Aorta (tissue), 5 donors: ENCODE data around the gene CFAP107. TPM values are rescaled to one million over a fixed set of nuclear protein-coding genes. Genes with fewer than 3 reads are reported as not detected.
A peak's percentile ranks its signal among the peaks of the same experiment; 100 is the strongest.
"Not testable (repeated sequence)": the region's sequence is repeated elsewhere in the genome, so short reads cannot be mapped to it uniquely, and the experiment has no call there.

Source experiments
- ATAC-seq: fragments of 200-7000 bp; cut with Tn5 transposase; one replicate; pipeline ENCODE4 v1.9.1; 2022; ENCODE audit warnings: moderate library complexity; ENCODE audit not compliant: low FRiP score
- DNase-seq, 2 donors: peaks; one replicate each; pipeline ENCODE4 v3.0.0-alpha.2; 2020
- H3K27ac ChIP-seq, 2 donors: one replicate each; pipeline ENCODE4 v1.5.1; 2013; ENCODE audit warnings: low read length in 2 of 2, mild to moderate bottlenecking in 2 of 2, moderate library complexity in 2 of 2, control low read depth in 1 of 2, inconsistent platforms in 1 of 2, low read depth in 1 of 2
- H3K27me3 ChIP-seq, 2 donors: one replicate each; pipeline ENCODE4 v1.6.1; 2013; ENCODE audit warnings: control low read depth in 1 of 2, low read length in 1 of 2, mild to moderate bottlenecking in 1 of 2, moderate library complexity in 1 of 2; ENCODE audit not compliant: insufficient read depth in 2 of 2, control insufficient read depth in 1 of 2
- H3K36me3 ChIP-seq, 2 donors: one replicate each; pipeline ENCODE4 v1.6.1; 2013; ENCODE audit warnings: control low read depth in 1 of 2, low read length in 1 of 2, mild to moderate bottlenecking in 1 of 2; ENCODE audit not compliant: insufficient read depth in 2 of 2, control insufficient read depth in 1 of 2
- H3K4me1 ChIP-seq, 2 donors: one replicate each; pipeline ENCODE4 v1.6.1; 2013; ENCODE audit warnings: low read length in 2 of 2, control low read depth in 1 of 2, mild to moderate bottlenecking in 1 of 2, moderate library complexity in 1 of 2; ENCODE audit not compliant: insufficient read depth in 2 of 2, control insufficient read depth in 1 of 2
- H3K4me3 ChIP-seq, 2 donors: one replicate each; pipeline ENCODE4 v1.5.1; 2013; ENCODE audit warnings: low read length in 2 of 2, control low read depth in 1 of 2, mild to moderate bottlenecking in 1 of 2
- H3K9me3 ChIP-seq: one replicate; pipeline ENCODE4 v1.6.1; 2013; ENCODE audit warnings: mild to moderate bottlenecking, low read length; ENCODE audit not compliant: control insufficient read depth
- WGBS, 2 donors: extraction: QIAGEN DNeasy Blood & Tissue Kit; methylation state at CpG; one replicate each; pipeline ENCODE4 v1.1.7; 2013; 5-methylcytosine and 5-hydroxymethylcytosine counted together
- intact Hi-C, 2 donors: fragments of 100-400 bp; cut with DNase I; formaldehyde crosslinking; loops; one replicate each; pipeline versions ENCODE4 v1.14.2 to v1.15.0; 2022
- polyA plus RNA-seq, 2 donors: library from polyadenylated mRNA; stranded (reverse); fragments of 200-250 nt; gene quantifications; one replicate each; pipeline ENCODE4 v1.2.3, GENCODE V29; 2013
- total RNA-seq, 2 donors: library from RNA; stranded (reverse); fragmentation: NEBNext Ultra II Directional; extraction: Animal tissue kit (Norgen Biotek cat#: 25700); gene quantifications; one replicate each; pipeline ENCODE4 v1.2.1, GENCODE V29; 2021
- donor health status: healthy with polysubstance abuse.
- donor health status: Bipolar disorder and iron deficiency.
- donor health status: DM: no; HTN: no; CAD: no.
- donor health status: DM: no; HTN: no; CAD: no.
- donor health status: DM: yes; HTN: yes; CAD: no.

CFAP107 gene
- total and polyA plus RNA-seq, 4 donors: not detected

GRCh38 chr1:12781488-12781887 lies 35.5 kb downstream of the CFAP107 start:
- 75 to 92% methylated on average over 4 to 5 of the region's 5 CpGs for WGBS, 2 donors
- intact Hi-C loops: not testable (repeated sequence)

DNA sequence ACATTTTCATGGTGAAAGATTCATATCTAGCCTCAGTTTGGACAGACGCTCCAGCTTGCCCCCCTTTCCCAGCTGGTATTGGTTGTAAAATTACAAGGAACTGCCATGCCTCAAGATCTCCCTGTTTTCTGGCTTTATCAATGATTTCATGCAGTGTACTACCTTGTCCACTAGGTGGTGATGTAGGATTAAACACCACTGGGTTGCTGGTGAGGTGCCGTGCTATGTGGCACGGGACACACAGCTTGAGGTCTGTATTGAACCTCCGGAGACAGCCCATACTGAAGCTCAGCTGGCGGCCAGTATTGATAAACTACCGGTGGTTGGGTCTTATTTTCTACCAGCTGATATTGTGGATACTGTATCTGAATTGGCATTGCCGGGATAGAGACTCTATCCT lies 37.8 kb downstream of the CFAP107 start:
- H3K27me3 ChIP-seq, H3K36me3 ChIP-seq, H3K27ac ChIP-seq, H3K4me3 ChIP-seq, H3K4me1 ChIP-seq, intact Hi-C loops, ATAC-seq, H3K9me3 ChIP-seq: not testable (repeated sequence)
- peak in 1 of 2 donors; percentile 20 for DNase-seq
- WGBS, 2 donors: 34 to 39% methylated on average over 6 of the region's 7 CpGs

More at GRCh38 chr1:12781488-12781887, 35.5 kb downstream of the CFAP107 start:
- H3K27ac ChIP-seq, H3K36me3 ChIP-seq, H3K4me3 ChIP-seq, H3K4me1 ChIP-seq, H3K9me3 ChIP-seq, ATAC-seq, H3K27me3 ChIP-seq, DNase-seq: not testable (repeated sequence)

DNA sequence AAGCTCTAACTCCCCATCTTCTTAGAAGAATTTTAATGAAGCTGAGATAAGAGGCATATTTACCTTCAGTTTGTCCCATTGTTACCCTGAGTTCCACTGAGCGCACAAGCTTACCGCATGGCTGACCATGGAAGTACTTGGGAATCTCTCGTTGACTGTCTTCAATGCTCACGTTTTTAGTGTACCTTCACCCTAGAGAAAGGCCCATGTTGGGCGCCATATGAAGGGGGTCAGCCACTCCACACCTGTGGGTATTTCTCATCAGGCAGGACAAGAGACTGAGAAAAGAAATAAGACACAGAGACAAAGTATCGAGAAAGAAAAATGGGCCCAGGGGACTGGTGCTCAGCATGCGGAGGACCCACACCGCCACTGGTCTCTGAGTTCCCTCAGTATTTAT lies 38.7 kb downstream of the CFAP107 start:
- H3K36me3 ChIP-seq, H3K9me3 ChIP-seq, H3K27me3 ChIP-seq, H3K4me1 ChIP-seq, H3K4me3 ChIP-seq, ATAC-seq, intact Hi-C loops, DNase-seq, H3K27ac ChIP-seq: not testable (repeated sequence)
- 80 to 90% methylated on average over 7 to 8 of the region's 8 CpGs for WGBS, 2 donors

GRCh38 chr1:12791097-12791496 lies 45.1 kb downstream of the CFAP107 start, which contains the start of gene PRAMEF1:
TSS of gene PRAMEF1 (plus strand) at chr1:12791397. CDS start at chr1:12793228, 1,831 bp downstream.
- H3K36me3 ChIP-seq, intact Hi-C loops, H3K4me1 ChIP-seq, H3K4me3 ChIP-seq, H3K27me3 ChIP-seq, ATAC-seq, DNase-seq, H3K27ac ChIP-seq, H3K9me3 ChIP-seq: not testable (repeated sequence)
- WGBS, 2 donors: 74 to 80% methylated on average over 3 to 5 of the region's 5 CpGs

DNA sequence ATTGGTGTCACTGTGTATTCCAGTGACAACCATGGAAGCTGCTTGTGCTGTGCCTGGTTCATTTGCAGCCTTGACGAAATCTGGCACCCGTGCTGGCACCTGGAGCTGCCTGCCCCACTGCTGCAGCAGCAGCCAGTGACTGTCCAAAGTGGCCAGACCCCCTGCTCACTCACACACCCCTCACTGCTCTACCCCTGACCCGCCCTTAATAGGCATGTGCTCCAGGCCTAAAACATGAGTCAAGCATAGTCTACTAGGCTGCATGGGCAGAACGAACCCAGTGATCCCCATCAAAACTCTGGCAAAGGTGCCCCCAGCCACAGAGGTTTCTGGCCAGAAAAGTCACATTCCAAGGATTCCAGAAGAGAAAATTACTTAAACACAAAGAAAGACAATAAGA lies 52.9 kb downstream of the CFAP107 start:
- no peak for ATAC-seq
- Histone ChIP-seq H3K4me1 (no peaks in the 10 kb centered on the region), H3K36me3 (no peaks in the 10 kb centered on the region), H3K27me3 (no peaks in the 10 kb centered on the region), H3K4me3 (no peak overlapping the region), H3K9me3 (no peaks in the 10 kb centered on the region), H3K27ac (no peak overlapping the region)
- intact Hi-C loops: no loop called here
- 51 to 68% methylated on average over 4 of the region's 4 CpGs for WGBS, 2 donors
- DNase-seq: no peak

DNA sequence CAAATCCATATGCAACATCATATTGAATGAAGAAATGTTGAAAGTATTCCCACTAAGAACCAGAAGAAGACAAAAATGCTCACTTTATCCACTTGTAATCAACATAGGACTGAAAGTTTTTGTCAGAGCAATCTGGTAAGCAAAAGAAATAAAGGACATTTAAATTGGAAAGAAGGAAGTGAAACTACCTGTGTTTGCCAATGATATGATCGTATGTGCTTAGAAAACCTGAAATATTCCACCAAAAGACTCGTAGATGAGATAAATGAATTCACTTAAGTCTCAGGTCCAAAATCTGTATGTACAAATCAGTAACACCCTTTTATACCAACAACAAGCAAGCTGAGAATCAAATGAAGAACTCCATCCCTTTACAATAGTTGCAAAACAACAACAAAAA lies 53.7 kb downstream of the CFAP107 start:
- no peak for ATAC-seq
- intact Hi-C loops: no loop called here
- H3K27ac ChIP-seq: no peak overlapping the region
- H3K36me3 ChIP-seq: no peaks in the 10 kb centered on the region
- no peak for DNase-seq
- no peak overlapping the region for H3K4me3 ChIP-seq
- WGBS, 2 donors: 73 to 84% methylated on average over 2 of the region's 2 CpGs
- no peaks in the 10 kb centered on the region for H3K4me1 ChIP-seq
- no peaks in the 10 kb centered on the region for H3K27me3 ChIP-seq
- no peaks in the 10 kb centered on the region for H3K9me3 ChIP-seq

DNA sequence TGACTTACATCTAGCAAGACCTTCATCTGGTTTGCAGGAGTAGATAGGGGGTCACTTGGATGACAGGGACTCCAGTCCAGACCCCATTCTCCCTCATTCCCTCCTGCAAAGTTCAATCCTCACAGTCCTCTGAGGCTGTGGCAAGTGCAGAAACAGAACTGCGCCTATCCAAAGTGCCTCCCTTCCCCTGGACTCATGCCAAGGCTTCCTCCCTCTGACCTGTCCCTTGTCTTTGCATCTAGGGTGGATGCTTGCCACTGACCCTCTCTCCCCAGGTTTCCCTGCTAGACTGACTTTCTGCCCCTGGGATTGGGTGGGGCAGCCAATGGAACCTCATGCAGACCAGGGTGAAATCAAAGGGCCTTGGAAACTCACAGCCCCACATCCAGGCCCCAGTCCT lies 63.9 kb downstream of the CFAP107 start:
- intact Hi-C loops: no loop called here
- Histone ChIP-seq H3K4me3 (no peak overlapping the region), H3K36me3 (no peaks in the 10 kb centered on the region), H3K27me3 (peaks cover 0 to 1% of the 10 kb centered on the region in 2 donors), H3K9me3 (no peaks in the 10 kb centered on the region), H3K4me1 (no peaks in the 10 kb centered on the region), H3K27ac (no peak overlapping the region)
- 87 to 95% methylated on average over 1 of the region's 1 CpG for WGBS, 2 donors
- ATAC-seq (no peak), DNase-seq (no peak)

GRCh38 chr1:12810691-12811408 lies 64.8 kb downstream of the CFAP107 start:
- 64 to 69% methylated on average over 5 of the region's 5 CpGs for WGBS, 2 donors
- H3K36me3 ChIP-seq: no peaks in the 10 kb centered on the region
- H3K4me1 ChIP-seq: no peaks in the 10 kb centered on the region
- DNase-seq (no peak), ATAC-seq (no peak)
- no peak overlapping the region for H3K4me3 ChIP-seq
- no peaks in the 10 kb centered on the region for H3K9me3 ChIP-seq
- H3K27ac ChIP-seq: no peak overlapping the region
- H3K27me3 ChIP-seq: peaks cover 0 to 1% of the 10 kb centered on the region in 2 donors
- intact Hi-C loops: no loop called here

DNA sequence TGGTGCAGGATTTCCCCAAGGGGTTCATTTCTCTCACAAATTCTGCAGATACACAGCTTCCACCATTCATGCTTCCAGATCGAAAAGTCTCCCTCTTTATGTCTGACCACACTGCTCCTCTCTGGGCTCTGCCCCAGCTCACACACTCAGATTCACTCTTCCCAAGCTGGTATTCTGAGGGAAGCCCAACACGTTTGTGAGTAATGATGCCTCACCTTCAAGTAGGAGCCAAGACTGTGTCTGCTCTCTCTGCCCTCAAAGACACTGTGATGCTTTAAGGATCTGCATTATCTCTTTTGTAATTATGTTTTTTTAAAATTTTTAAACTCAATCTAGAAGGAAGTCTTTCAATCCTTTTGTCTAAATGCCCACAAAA lies 65.4 kb downstream of the CFAP107 start:
- DNase-seq (no peak), ATAC-seq (no peak)
- no peak overlapping the region for H3K4me3 ChIP-seq
- H3K27ac ChIP-seq: no peak overlapping the region
- no peaks in the 10 kb centered on the region for H3K36me3 ChIP-seq
- H3K4me1 ChIP-seq: no peaks in the 10 kb centered on the region
- WGBS, 2 donors: 52 to 58% methylated on average over 2 of the region's 2 CpGs
- no peaks in the 10 kb centered on the region for H3K9me3 ChIP-seq
- intact Hi-C loops: no loop called here
- H3K27me3 ChIP-seq: peaks cover 0 to 1% of the 10 kb centered on the region in 2 donors
